Natural killer cell (primary cell): ENCODE measurements around the gene CLRN3. TPM values are rescaled to one million over a fixed set of nuclear protein-coding genes. Genes with fewer than 3 reads are reported as not detected.

Experiments used
- ATAC-seq, 3 donors: fragments of 150-1000 bp in 2 of 3; fragments of 200-7000 bp in 1 of 3; cut with Tn5 transposase; 1 replicate in 1 of 3; 2 replicates in 2 of 3; pipeline ENCODE4 v1.10.0; 2021; ENCODE audit warnings: mild to moderate bottlenecking in 2 of 3, moderate library complexity in 2 of 3
- DNase-seq, 2 donors: peaks; one replicate each; pipeline versions ENCODE4 v3.0.0 to v3.0.0-alpha.2; 2013 to 2021; ENCODE audit warnings: mixed read lengths in 1 of 2
- H3K27ac ChIP-seq: one replicate; pipeline ENCODE4 v1.5.1; 2013; ENCODE audit warnings: mild to moderate bottlenecking, low read length
- H3K27me3 ChIP-seq: one replicate; pipeline ENCODE4 v1.6.1; 2013; ENCODE audit warnings: low read length; ENCODE audit not compliant: control insufficient read depth, insufficient read depth
- H3K36me3 ChIP-seq: one replicate; pipeline ENCODE4 v1.6.1; 2013; ENCODE audit warnings: low read length; ENCODE audit not compliant: control insufficient read depth, insufficient read depth
- H3K4me1 ChIP-seq: one replicate; pipeline ENCODE4 v1.6.1; 2013; ENCODE audit warnings: low read length; ENCODE audit not compliant: control insufficient read depth, insufficient read depth
- H3K4me3 ChIP-seq: one replicate; pipeline ENCODE4 v1.5.1; 2013; ENCODE audit warnings: low read length
- H3K9me3 ChIP-seq: one replicate; pipeline ENCODE4 v1.6.1; 2013; ENCODE audit warnings: low read length; ENCODE audit not compliant: control insufficient read depth, insufficient read depth
- H3K27ac Mint-ChIP-seq, 2 donors: one replicate each; pipeline ENCODE4 v1.8.0; 2022; ENCODE audit warnings: mild to moderate bottlenecking in 2 of 2, mixed read lengths in 2 of 2, moderate library complexity in 1 of 2
- H3K27me3 Mint-ChIP-seq, 2 donors: one replicate each; pipeline ENCODE4 v1.8.0; 2022; ENCODE audit warnings: low read depth in 2 of 2, mixed read lengths in 2 of 2
- H3K36me3 Mint-ChIP-seq: one replicate; pipeline ENCODE4 v1.8.0; 2022; ENCODE audit warnings: mixed read lengths
- H3K4me1 Mint-ChIP-seq, 2 donors: one replicate each; pipeline ENCODE4 v1.8.0; 2022; ENCODE audit warnings: mixed read lengths in 2 of 2
- H3K4me3 Mint-ChIP-seq: one replicate; pipeline ENCODE4 v1.8.0; 2022; ENCODE audit warnings: mild to moderate bottlenecking, moderate library complexity, mixed read lengths
- H3K9me3 Mint-ChIP-seq, 2 donors: one replicate each; pipeline ENCODE4 v1.8.0; 2022; ENCODE audit warnings: mixed read lengths in 2 of 2
- CTCF ChIP-seq: fragments of 200-600 bp; IDR thresholded peaks from one replicate; pipeline ENCODE4 v1.8.0; 2022; ENCODE audit warnings: antibody characterized with exemption
- WGBS: methylation state at CpG from one replicate; pipeline ENCODE4 v1.1.7; 2013; ENCODE audit warnings: missing lambda C conversion rate; ENCODE audit not compliant: insufficient coverage; 5-methylcytosine and 5-hydroxymethylcytosine counted together
- intact Hi-C: fragments of 100-400 bp; cut with micrococcal nuclease; formaldehyde crosslinking; loops from one replicate; pipeline ENCODE4 v1.14.2; 2022
- total RNA-seq, 4 donors: library from RNA; stranded (reverse); fragments of 120-200 nt in 1 of 4; gene quantifications; one replicate each; pipeline versions ENCODE4 v1.2.3 to v1.2.4, GENCODE V29; 2013 to 2022

The CLRN3 gene
- total RNA-seq, 3 donors from 2014 or later (not counting 1 experiment from before 2014, with no cell fraction given), result not detected

GRCh38 chr10:127937915-127938463 is 45.2 kb upstream of the CLRN3 start:
- ATAC-seq (no peak), DNase-seq (no peak)
- no peaks in the 10 kb centered on the region for H3K4me1 ChIP-seq
- no peaks in the 10 kb centered on the region for H3K9me3 Mint-ChIP-seq
- no peaks in the 10 kb centered on the region for H3K27me3 ChIP-seq
- no peak overlapping the region for H3K27ac ChIP-seq
- no peak overlapping the region for H3K27ac Mint-ChIP-seq
- no peaks in the 10 kb centered on the region for H3K4me1 Mint-ChIP-seq
- 53% methylated on average over 4 of the region's 5 CpGs for WGBS
- H3K9me3 ChIP-seq, result no peaks in the 10 kb centered on the region
- intact Hi-C loops, result no loop called here
- H3K36me3 ChIP-seq, result no peaks in the 10 kb centered on the region
- H3K27me3 Mint-ChIP-seq, result peaks cover 12 to 37% of the 10 kb centered on the region in 2 donors
- no peak overlapping the region for H3K4me3 Mint-ChIP-seq
- TF ChIP-seq CTCF, result no peak
- H3K36me3 Mint-ChIP-seq, result no peaks in the 10 kb centered on the region
- H3K4me3 ChIP-seq, result no peak overlapping the region

GRCh38 chr10:127937069-127937468 is 44.3 kb upstream of the CLRN3 start:
- Mint-ChIP-seq H3K4me1 (no peaks in the 10 kb centered on the region), H3K36me3 (no peaks in the 10 kb centered on the region), H3K9me3 (no peaks in the 10 kb centered on the region), H3K27me3 (peaks cover 12 to 33% of the 10 kb centered on the region in 2 donors), H3K27ac (no peak overlapping the region), H3K4me3 (no peak overlapping the region)
- Histone ChIP-seq H3K9me3 (no peaks in the 10 kb centered on the region), H3K27ac (no peak overlapping the region), H3K4me1 (no peaks in the 10 kb centered on the region), H3K27me3 (no peaks in the 10 kb centered on the region), H3K4me3 (no peak overlapping the region), H3K36me3 (no peaks in the 10 kb centered on the region)
- TF ChIP-seq CTCF, result no peak
- DNase-seq (no peak), ATAC-seq (no peak)
- intact Hi-C loops, result no loop called here

GRCh38 chr10:127935071-127935561 is 42.4 kb upstream of the CLRN3 start:
- Histone ChIP-seq H3K36me3 (no peaks in the 10 kb centered on the region), H3K4me1 (no peaks in the 10 kb centered on the region), H3K27me3 (no peaks in the 10 kb centered on the region), H3K4me3 (no peak overlapping the region), H3K9me3 (no peaks in the 10 kb centered on the region), H3K27ac (no peak overlapping the region)
- Mint-ChIP-seq H3K27me3 (peaks cover 12 to 22% of the 10 kb centered on the region in 2 donors), H3K4me3 (no peak overlapping the region), H3K27ac (no peak overlapping the region), H3K9me3 (no peaks in the 10 kb centered on the region), H3K4me1 (no peaks in the 10 kb centered on the region), H3K36me3 (no peaks in the 10 kb centered on the region)
- ATAC-seq (no peak), DNase-seq (no peak)
- WGBS, result 88% methylated on average over 16 of the region's 16 CpGs
- TF ChIP-seq CTCF, result no peak
- intact Hi-C loops, result no loop called here

GRCh38 chr10:127934383-127934782 is 41.6 kb upstream of the CLRN3 start:
- no peaks in the 10 kb centered on the region for H3K4me1 Mint-ChIP-seq
- 97% methylated on average over 14 of the region's 14 CpGs for WGBS
- no peak for ATAC-seq
- Histone ChIP-seq H3K36me3 (no peaks in the 10 kb centered on the region), H3K9me3 (no peaks in the 10 kb centered on the region), H3K4me3 (no peak overlapping the region), H3K27ac (no peak overlapping the region), H3K4me1 (no peaks in the 10 kb centered on the region), H3K27me3 (no peaks in the 10 kb centered on the region)
- intact Hi-C loops, result no loop called here
- H3K27ac Mint-ChIP-seq, result no peak overlapping the region
- no peaks in the 10 kb centered on the region for H3K9me3 Mint-ChIP-seq
- DNase-seq, result no peak
- H3K4me3 Mint-ChIP-seq, result no peak overlapping the region
- no peaks in the 10 kb centered on the region for H3K36me3 Mint-ChIP-seq
- peaks cover 7 to 18% of the 10 kb centered on the region in 2 donors for H3K27me3 Mint-ChIP-seq
- no peak for TF ChIP-seq CTCF
